DOHH2 (cell line): ENCODE data around the gene MACROD2.

Experiments used
- H3F3A ChIP-seq: fragments of 200-600 bp; sonication (generic), shearing (Covaris generic); 2 replicates; pipeline ENCODE4 v1.6.0; 2016; ENCODE audit warnings: antibody characterized with exemption, mild to moderate bottlenecking; ENCODE audit not compliant: control insufficient read depth, insufficient read depth
- H3K27ac ChIP-seq: fragments of 200-600 bp; sonication (generic); 2 replicates; pipeline ENCODE4 v1.5.1; 2014; ENCODE audit warnings: low read depth, mild to moderate bottlenecking, low read length, moderate library complexity
- H3K27me3 ChIP-seq: fragments of 200-600 bp; sonication (generic); 2 replicates; pipeline ENCODE4 v1.6.1; 2014; ENCODE audit warnings: mild to moderate bottlenecking, low read length, mixed read lengths; ENCODE audit not compliant: control insufficient read depth
- H3K36me3 ChIP-seq: fragments of 200-600 bp; sonication (generic); 2 replicates; pipeline ENCODE4 v1.6.1; 2014; ENCODE audit warnings: mild to moderate bottlenecking, low read length, moderate library complexity, mixed read lengths; ENCODE audit not compliant: control insufficient read depth
- H3K4me1 ChIP-seq: fragments of 200-600 bp; sonication (generic); 2 replicates; pipeline ENCODE4 v1.6.1; 2014; ENCODE audit warnings: mild to moderate bottlenecking, low read length, mixed read lengths; ENCODE audit not compliant: control insufficient read depth
- H3K4me2 ChIP-seq: fragments of 200-600 bp; sonication (generic); 2 replicates; pipeline ENCODE4 v1.6.0; 2014; ENCODE audit warnings: mild to moderate bottlenecking, low read length, moderate library complexity
- H3K4me3 ChIP-seq: fragments of 200-600 bp; sonication (generic); 2 replicates; pipeline ENCODE4 v1.5.1; 2014; ENCODE audit warnings: mild to moderate bottlenecking, low read length, mixed read lengths
- H3K79me2 ChIP-seq: fragments of 200-600 bp; sonication (generic); 2 replicates; pipeline ENCODE4 v1.6.1; 2014; ENCODE audit warnings: mild to moderate bottlenecking, low read length, mixed read lengths; ENCODE audit not compliant: control insufficient read depth
- H3K9me2 ChIP-seq: fragments of 200-600 bp; sonication (generic); replicated peaks from 2 replicates; pipeline ENCODE4 v1.6.1; 2014; ENCODE audit warnings: mild to moderate bottlenecking, low read length, mixed read lengths; ENCODE audit not compliant: control insufficient read depth
- H3K9me3 ChIP-seq: fragments of 200-600 bp; sonication (generic); 2 replicates; pipeline ENCODE4 v1.6.1; 2014; ENCODE audit warnings: antibody characterized with exemption, low read length, mixed read lengths; ENCODE audit not compliant: control insufficient read depth, insufficient read depth
- H4K20me1 ChIP-seq: fragments of 200-600 bp; sonication (generic); 2 replicates; pipeline ENCODE4 v1.6.0; 2014; ENCODE audit warnings: low read depth, mild to moderate bottlenecking, antibody characterized with exemption, low read length, moderate library complexity; ENCODE audit not compliant: control insufficient read depth, insufficient read depth
- CTCF ChIP-seq: fragments of 200-600 bp; sonication (generic); IDR thresholded peaks from one replicate; pipeline ENCODE4 v1.5.1; 2014; ENCODE audit warnings: antibody characterized with exemption, mild to moderate bottlenecking, low read depth, low read length; ENCODE audit not compliant: poor library complexity, severe bottlenecking
- EZH2phosphoT487 ChIP-seq: fragments of 200-600 bp; sonication (generic); IDR thresholded peaks from 2 replicates; pipeline ENCODE4 v1.6.1; 2017; ENCODE audit warnings: borderline replicate concordance, mild to moderate bottlenecking, antibody characterized with exemption, low read length, moderate library complexity, mixed read lengths

The MACROD2 gene

GRCh38 chr20:14319704-14320103 lies 324.4 kb downstream of the MACROD2 start:
- Histone ChIP-seq H3F3A (no peaks in the 10 kb centered on the region), H3K4me3 (no peak overlapping the region), H3K79me2 (no peaks in the 10 kb centered on the region), H3K27ac (no peak overlapping the region), H3K9me3 (no peaks in the 10 kb centered on the region), H3K4me1 (no peaks in the 10 kb centered on the region), H3K9me2 (no peaks in the 10 kb centered on the region), H3K36me3 (no peaks in the 10 kb centered on the region), H3K27me3 (no peaks in the 10 kb centered on the region), H4K20me1 (no peaks in the 10 kb centered on the region), H3K4me2 (no peak overlapping the region)
- TF ChIP-seq EZH2phosphoT487 (no peak), CTCF (no peak)

- no peaks in the 10 kb centered on the region for H3K79me2 ChIP-seq
- H3K4me1 ChIP-seq = no peaks in the 10 kb centered on the region
- H3K36me3 ChIP-seq = no peaks in the 10 kb centered on the region
- H3K4me2 ChIP-seq = no peak overlapping the region
- H4K20me1 ChIP-seq = no peaks in the 10 kb centered on the region
- no peak for TF ChIP-seq CTCF
- TF ChIP-seq EZH2phosphoT487 = no peak
- peaks cover 2% of the 10 kb centered on the region; the same call in 1 of the 2 replicates for H3K27me3 ChIP-seq
- no peak overlapping the region for H3K4me3 ChIP-seq
- no peaks in the 10 kb centered on the region for H3F3A ChIP-seq
- no peaks in the 10 kb centered on the region for H3K9me3 ChIP-seq
- no peak overlapping the region for H3K27ac ChIP-seq
- H3K9me2 ChIP-seq = no peaks in the 10 kb centered on the region
Observed at GRCh38 chr20:14331646-14332045, 336.3 kb downstream of the MACROD2 start.

- no peak overlapping the region for H3K4me2 ChIP-seq
- no peaks in the 10 kb centered on the region for H3K9me3 ChIP-seq
- no peaks in the 10 kb centered on the region for H3K9me2 ChIP-seq
- H3K4me1 ChIP-seq = no peaks in the 10 kb centered on the region
- no peaks in the 10 kb centered on the region for H3K36me3 ChIP-seq
- H4K20me1 ChIP-seq = no peaks in the 10 kb centered on the region
- peaks cover 2% of the 10 kb centered on the region; the same call in 1 of the 2 replicates for H3K27me3 ChIP-seq
- H3K4me3 ChIP-seq = no peak overlapping the region
- no peaks in the 10 kb centered on the region for H3F3A ChIP-seq
- no peak overlapping the region for H3K27ac ChIP-seq
- H3K79me2 ChIP-seq = no peaks in the 10 kb centered on the region
- TF ChIP-seq EZH2phosphoT487 = no peak
- no peak for TF ChIP-seq CTCF
Observed at GRCh38 chr20:14332866-14333265, 337.6 kb downstream of the MACROD2 start.
